ENCODE data around the gene PLEKHA3.

The PLEKHA3 gene

GRCh38 chr2:178526256-178526655 lies 46.0 kb downstream of the PLEKHA3 start:
- FAIRE-seq (no peak), DNase-seq (ENCODE audit: insufficient read length, low spot score) (no peak)
- TF ChIP-seq POLR2A (IDR thresholded peaks at IDR 0.05; ENCODE audit: low read depth, low read length): no peak

- no peak for TF ChIP-seq POLR2A (IDR thresholded peaks at IDR 0.05; ENCODE audit: low read depth, low read length)
Observed at GRCh38 chr2:178527592-178527991, 47.3 kb downstream of the PLEKHA3 start.

GRCh38 chr2:178528647-178529046 lies 48.4 kb downstream of the PLEKHA3 start:
- no peak for DNase-seq (ENCODE audit: insufficient read length, low spot score)
- no peak for FAIRE-seq
- TF ChIP-seq POLR2A (IDR thresholded peaks at IDR 0.05; ENCODE audit: low read depth, low read length): no peak

More at GRCh38 chr2:178527592-178527991, 47.3 kb downstream of the PLEKHA3 start:
- FAIRE-seq (no peak), DNase-seq (ENCODE audit: insufficient read length, low spot score) (no peak)

DNA sequence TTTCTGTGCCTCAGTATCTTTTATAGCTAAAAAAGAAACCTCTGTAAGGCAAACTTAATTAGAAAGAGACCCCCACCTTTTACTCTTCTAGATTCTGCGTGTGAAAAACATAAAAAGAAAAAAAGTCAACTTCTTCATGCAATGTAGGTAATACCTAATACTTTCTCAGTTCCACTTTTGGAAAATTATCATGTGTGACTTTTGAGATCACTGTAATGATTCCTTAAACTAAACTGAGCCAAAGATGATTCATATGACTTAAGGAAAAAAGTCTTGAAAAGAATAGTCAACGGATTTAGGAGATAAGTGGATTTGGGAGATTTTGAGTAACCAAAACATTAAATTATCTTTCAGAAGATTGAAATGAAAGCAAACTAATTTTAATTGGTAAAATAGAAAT lies 48.9 kb downstream of the PLEKHA3 start:
- no peak for TF ChIP-seq POLR2A (IDR thresholded peaks at IDR 0.05; ENCODE audit: low read depth, low read length)
- DNase-seq (ENCODE audit: insufficient read length, low spot score) (no peak), FAIRE-seq (no peak)

GRCh38 chr2:178530131-178530530 lies 49.9 kb downstream of the PLEKHA3 start:
- no peak for FAIRE-seq
- no peak for TF ChIP-seq POLR2A (IDR thresholded peaks at IDR 0.05; ENCODE audit: low read depth, low read length)
- DNase-seq (ENCODE audit: insufficient read length, low spot score): no peak

DNA sequence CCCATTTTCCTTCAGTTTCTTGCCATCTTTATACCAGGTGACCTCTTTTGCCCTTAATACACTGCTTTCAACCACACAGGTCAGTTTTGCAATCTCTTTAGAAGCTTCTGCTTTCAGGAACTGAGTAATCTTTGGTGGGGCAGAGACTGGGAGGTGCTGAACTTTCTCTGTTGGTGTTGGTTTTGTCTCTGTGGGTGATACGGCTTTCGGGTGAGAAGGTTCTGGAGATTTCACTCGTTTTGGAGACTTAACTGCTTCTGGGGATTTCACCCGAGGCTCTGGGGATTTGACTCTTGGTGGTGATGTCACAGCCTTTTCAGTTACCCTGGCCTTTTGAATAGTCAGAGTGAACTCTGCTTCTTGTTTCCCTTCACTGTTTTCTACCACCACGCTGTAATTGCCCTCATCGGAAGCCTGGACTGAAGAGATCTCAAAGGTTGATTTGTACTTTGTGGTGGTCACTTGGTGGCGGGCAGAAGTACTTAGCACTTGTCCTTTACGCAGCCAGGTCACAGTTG lies 50.4 kb downstream of the PLEKHA3 start:
- FAIRE-seq (no peak), DNase-seq (ENCODE audit: insufficient read length, low spot score) (no peak)
- TF ChIP-seq POLR2A (IDR thresholded peaks at IDR 0.05; ENCODE audit: low read depth, low read length): no peak

- TF ChIP-seq POLR2A (IDR thresholded peaks at IDR 0.05; ENCODE audit: low read depth, low read length): no peak
- DNase-seq (ENCODE audit: insufficient read length, low spot score) (no peak), FAIRE-seq (no peak)
Observed at GRCh38 chr2:178531168-178531567, 50.9 kb downstream of the PLEKHA3 start.

DNA sequence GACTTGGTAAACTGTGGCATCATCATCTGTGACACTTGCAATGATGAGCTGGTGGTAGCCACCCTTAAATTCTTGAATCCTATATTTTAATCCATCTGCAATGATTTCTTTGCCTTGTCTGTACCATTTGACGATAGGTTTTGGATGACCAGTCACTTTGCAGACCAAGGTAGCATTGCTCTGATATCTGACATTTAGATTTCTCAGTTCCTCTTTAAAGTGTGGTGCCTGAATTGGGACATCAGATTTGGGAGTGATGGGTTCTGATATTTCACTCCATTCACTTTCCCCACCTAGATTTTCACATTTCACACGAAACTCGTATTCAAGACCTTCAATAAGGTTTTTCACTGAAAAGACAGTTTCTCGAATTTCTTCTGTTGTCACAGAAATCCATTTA lies 55.8 kb downstream of the PLEKHA3 start:
- no peak for TF ChIP-seq POLR2A (IDR thresholded peaks at IDR 0.05; ENCODE audit: low read depth, low read length)
- FAIRE-seq (no peak), DNase-seq (ENCODE audit: insufficient read length, low spot score) (no peak)

GRCh38 chr2:178542161-178542560 lies 61.9 kb downstream of the PLEKHA3 start:
- no peak for TF ChIP-seq POLR2A (IDR thresholded peaks at IDR 0.05; ENCODE audit: low read depth, low read length)
- DNase-seq (ENCODE audit: insufficient read length, low spot score) (no peak), FAIRE-seq (no peak)

- FAIRE-seq: no peak
- DNase-seq (ENCODE audit: insufficient read length, low spot score): no peak
- TF ChIP-seq POLR2A (IDR thresholded peaks at IDR 0.05; ENCODE audit: low read depth, low read length): no peak
Observed at GRCh38 chr2:178542569-178542968, 62.3 kb downstream of the PLEKHA3 start.

DNA sequence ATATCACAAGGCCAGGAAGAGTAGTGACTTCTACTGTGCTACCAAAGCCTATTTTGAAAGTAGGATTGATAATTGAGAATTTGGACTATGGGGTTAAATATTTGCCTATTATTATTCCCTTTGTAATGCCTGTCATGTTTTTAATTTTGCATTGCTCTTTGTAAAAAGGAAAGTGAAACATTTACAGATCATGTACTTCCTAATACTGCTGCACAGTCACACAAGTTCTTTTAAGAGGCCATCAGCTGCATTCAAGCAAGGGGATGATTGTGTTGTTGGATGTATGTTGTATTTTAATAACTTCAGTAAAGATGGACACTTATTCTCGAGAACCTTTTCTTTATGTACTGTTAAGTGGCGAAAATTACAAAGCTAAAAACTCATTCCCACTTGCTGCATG lies 70.1 kb downstream of the PLEKHA3 start:
- no peak for TF ChIP-seq POLR2A (IDR thresholded peaks at IDR 0.05; ENCODE audit: low read depth, low read length)
- no peak for DNase-seq (ENCODE audit: insufficient read length, low spot score)
- no peak for FAIRE-seq

DNA sequence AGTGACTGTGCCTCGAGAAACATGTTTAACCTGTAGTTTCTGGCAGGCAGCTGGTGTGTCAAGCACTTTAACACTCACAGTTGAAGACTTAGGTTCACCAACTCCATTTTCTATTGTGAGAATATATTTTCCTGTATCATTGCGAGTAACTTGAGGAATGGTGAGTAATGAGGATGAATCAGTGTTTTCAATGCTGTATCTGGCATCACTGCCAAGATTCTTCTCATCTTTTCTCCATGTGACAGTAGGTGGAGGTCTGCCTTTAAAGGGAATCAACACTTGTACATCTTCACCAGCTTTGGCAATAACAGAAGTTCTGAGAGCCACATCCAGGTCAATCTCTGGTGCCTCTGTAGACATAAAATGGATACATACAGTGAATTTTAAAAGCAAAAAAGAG lies 72.8 kb downstream of the PLEKHA3 start:
- peak; percentile 31 for DNase-seq (ENCODE audit: insufficient read length, low spot score)
- no peak for TF ChIP-seq POLR2A (IDR thresholded peaks at IDR 0.05; ENCODE audit: low read depth, low read length)
- FAIRE-seq: peak; percentile 76

Data from H54 (cell line).